Measurements from ENCODE around the gene DCLK2. TPM values are rescaled to one million over a fixed set of nuclear protein-coding genes. Genes with fewer than 3 reads are reported as not detected.

DCLK2 gene
- total RNA-seq, 1 donor from 2014 or later: 34.2 TPM

DNA sequence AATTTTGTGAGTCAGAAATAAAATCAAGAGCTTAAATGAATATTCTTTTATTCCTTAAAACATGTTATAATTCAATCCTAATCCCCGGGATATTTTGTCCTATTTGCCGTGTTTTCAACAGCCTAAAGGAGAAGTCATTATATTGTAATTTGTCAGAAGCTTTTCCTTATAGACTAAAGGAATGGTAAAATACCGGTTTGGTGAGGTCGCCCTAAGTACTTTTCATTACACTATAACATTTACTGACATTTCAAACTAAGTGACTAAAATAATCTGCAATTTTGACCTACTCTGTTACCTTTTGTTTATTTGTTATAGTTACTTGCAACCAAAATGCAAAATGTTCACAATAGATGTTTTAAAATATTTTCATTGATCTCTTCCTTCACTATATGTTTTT is 8.8 kb downstream of the DCLK2 start:
- Histone ChIP-seq H3K9me3 (no peaks in the 10 kb centered on the region), H3K4me1 (peaks cover 3 to 7% of the 10 kb centered on the region in 2 donors), H3K36me3 (no peaks in the 10 kb centered on the region), H3K4me3 (no peak overlapping the region), H3K27me3 (no peaks in the 10 kb centered on the region), H3K27ac (no peak overlapping the region)
- intact Hi-C loops (cut with DNase I): no loop called here
- DNase-seq (ENCODE audit: low spot score in 2 of 2): no peak
- TF ChIP-seq, protein P1, sequence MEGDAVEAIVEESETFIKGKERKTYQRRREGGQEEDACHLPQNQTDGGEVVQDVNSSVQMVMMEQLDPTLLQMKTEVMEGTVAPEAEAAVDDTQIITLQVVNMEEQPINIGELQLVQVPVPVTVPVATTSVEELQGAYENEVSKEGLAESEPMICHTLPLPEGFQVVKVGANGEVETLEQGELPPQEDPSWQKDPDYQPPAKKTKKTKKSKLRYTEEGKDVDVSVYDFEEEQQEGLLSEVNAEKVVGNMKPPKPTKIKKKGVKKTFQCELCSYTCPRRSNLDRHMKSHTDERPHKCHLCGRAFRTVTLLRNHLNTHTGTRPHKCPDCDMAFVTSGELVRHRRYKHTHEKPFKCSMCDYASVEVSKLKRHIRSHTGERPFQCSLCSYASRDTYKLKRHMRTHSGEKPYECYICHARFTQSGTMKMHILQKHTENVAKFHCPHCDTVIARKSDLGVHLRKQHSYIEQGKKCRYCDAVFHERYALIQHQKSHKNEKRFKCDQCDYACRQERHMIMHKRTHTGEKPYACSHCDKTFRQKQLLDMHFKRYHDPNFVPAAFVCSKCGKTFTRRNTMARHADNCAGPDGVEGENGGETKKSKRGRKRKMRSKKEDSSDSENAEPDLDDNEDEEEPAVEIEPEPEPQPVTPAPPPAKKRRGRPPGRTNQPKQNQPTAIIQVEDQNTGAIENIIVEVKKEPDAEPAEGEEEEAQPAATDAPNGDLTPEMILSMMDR (IDR thresholded peaks at IDR 0.05): no peak

DNA sequence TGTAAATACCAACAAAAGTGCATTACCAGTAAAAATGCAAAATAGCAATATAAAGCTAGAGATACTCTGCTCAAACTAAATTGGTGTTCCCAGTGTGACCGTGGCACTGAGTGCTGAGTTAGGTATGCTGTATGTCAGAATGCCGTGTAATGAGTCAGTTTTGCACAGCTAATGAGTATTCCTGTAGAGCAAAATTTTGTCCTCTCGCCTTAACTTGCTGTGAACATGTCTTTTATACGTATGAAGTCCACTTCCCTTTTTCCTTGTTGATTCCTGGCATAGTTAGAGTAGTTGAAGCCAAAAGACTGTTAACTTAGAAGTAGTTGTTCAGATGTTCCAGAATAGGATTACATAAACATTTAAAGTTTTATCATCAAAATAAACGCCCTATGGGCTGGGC is 11.5 kb downstream of the DCLK2 start:
- H3K27me3 ChIP-seq: no peaks in the 10 kb centered on the region
- H3K27ac ChIP-seq: no peak overlapping the region
- intact Hi-C loops (cut with DNase I): no loop called here
- H3K4me3 ChIP-seq: no peak overlapping the region
- H3K4me1 ChIP-seq: peaks cover 0 to 7% of the 10 kb centered on the region in 2 donors
- H3K36me3 ChIP-seq: no peaks in the 10 kb centered on the region
- DNase-seq (ENCODE audit: low spot score in 2 of 2): no peak
- no peaks in the 10 kb centered on the region for H3K9me3 ChIP-seq
- TF ChIP-seq, protein P1 (IDR thresholded peaks at IDR 0.05): no peak

DNA sequence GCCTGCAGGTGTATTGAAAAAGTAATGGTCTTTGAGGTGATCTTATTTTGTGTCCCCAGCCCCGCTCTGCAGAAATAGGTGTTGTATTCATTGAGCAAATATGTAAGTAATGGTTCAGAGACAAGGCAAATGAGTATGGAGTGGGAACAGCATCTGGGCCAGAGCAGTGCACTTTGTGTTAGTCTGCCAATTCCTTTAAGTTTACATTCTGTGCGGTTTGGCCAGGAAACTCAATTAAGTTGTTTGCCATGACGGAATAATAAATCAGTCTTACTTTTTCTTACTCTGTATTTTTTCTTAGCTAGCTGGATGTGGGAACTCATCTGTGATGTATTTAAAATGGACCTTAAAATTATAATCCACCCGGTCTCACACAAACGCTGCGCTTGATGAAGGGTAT is 12.6 kb downstream of the DCLK2 start:
- Histone ChIP-seq H3K9me3 (no peaks in the 10 kb centered on the region), H3K27ac (no peak overlapping the region), H3K27me3 (no peaks in the 10 kb centered on the region), H3K4me1 (peaks cover 0 to 7% of the 10 kb centered on the region in 2 donors), H3K36me3 (no peaks in the 10 kb centered on the region), H3K4me3 (no peak overlapping the region)
- TF ChIP-seq, protein P1 (IDR thresholded peaks at IDR 0.05): no peak
- intact Hi-C loops (cut with DNase I): no loop called here
- no peak for DNase-seq (ENCODE audit: low spot score in 2 of 2)

DNA sequence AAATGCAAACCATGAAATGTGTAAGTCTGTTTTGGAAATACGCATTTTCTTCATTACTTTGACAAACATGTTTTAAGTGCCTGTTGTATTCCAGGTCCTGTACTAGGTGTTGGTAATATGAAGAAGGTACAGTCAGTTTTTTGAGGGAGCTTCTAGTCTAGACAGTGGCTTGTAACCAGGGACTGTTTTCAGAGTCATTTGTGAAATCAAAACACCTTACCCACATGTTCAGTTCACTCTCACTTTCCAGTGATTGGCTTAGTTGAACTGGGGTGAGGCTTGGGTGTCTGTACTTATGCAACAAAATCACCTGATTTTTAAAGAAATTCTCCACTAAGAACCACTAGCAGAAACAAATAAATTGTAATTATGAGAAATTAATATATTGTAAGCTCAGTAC is 16.4 kb downstream of the DCLK2 start:
- no peak for DNase-seq (ENCODE audit: low spot score in 2 of 2)
- H3K4me1 ChIP-seq: peaks cover 0 to 5% of the 10 kb centered on the region in 2 donors
- TF ChIP-seq, protein P1 (IDR thresholded peaks at IDR 0.05): no peak

DNA sequence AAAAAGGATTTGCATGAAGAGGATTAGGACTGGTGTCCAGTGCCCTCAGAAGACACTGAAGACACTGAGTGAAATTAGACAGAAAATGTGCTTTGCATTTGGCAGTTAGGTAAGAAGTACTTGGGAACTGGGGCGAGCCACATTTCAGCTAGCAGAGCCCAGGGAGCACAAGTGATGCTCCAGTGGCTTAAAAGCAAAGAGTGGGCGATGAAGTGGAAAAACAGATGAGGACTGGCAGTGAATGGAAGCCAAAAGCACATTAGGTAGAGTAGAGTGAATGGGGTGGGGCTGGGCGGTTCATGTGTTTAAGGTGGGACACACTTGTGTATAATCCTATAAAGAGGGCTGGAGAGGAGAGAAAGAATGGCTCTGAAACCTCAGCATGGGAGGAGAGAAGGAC is 18.4 kb downstream of the DCLK2 start:
- H3K27ac ChIP-seq: no peak overlapping the region
- intact Hi-C loops (cut with DNase I): no loop called here
- TF ChIP-seq, protein P1 (IDR thresholded peaks at IDR 0.05): no peak

More for the DNA sequence above, 16.4 kb downstream of the DCLK2 start:
- no peaks in the 10 kb centered on the region for H3K27me3 ChIP-seq
- no peaks in the 10 kb centered on the region for H3K9me3 ChIP-seq
- no peaks in the 10 kb centered on the region for H3K36me3 ChIP-seq
- intact Hi-C loops (cut with DNase I): no loop called here
- H3K27ac ChIP-seq: no peak overlapping the region
- H3K4me3 ChIP-seq: no peak overlapping the region

DNA sequence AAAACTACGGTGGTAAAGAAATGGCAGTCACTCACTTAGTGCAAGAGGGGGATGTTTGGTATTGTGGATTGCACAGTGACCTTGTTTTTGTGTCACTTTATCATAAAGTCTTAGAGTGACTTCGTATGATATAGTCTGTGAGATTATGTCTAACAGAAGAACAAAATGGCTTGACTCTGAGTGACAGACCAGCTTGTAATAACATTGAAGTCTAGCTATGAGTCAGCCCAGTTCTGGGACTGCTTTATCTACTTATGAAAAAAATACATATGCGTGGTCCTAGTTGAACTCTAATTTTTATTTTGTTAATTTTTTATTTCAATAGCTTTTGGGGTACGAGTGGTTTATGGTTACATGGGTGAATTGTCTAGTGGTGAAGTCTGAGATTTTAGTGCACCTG is 20.0 kb downstream of the DCLK2 start:
- Histone ChIP-seq H3K36me3 (no peaks in the 10 kb centered on the region), H3K9me3 (no peaks in the 10 kb centered on the region), H3K4me3 (peak overlapping the region in 1 of 2 donors; percentile 22), H3K4me1 (peaks cover 0 to 3% of the 10 kb centered on the region in 2 donors), H3K27me3 (no peaks in the 10 kb centered on the region), H3K27ac (peak overlapping the region; percentile 32 to 72)
- DNase-seq (ENCODE audit: low spot score in 2 of 2): no peak
- intact Hi-C loops (cut with DNase I): loop anchor here (2.0 kb wide), 1 partner anchor 19 kb away; the partner anchor contains the start of gene DCLK2
- TF ChIP-seq, protein P1 (IDR thresholded peaks at IDR 0.05): no peak

More for the DNA sequence above, 18.4 kb downstream of the DCLK2 start:
- peaks cover 0 to 3% of the 10 kb centered on the region in 2 donors for H3K4me1 ChIP-seq
- no peaks in the 10 kb centered on the region for H3K36me3 ChIP-seq
- H3K27me3 ChIP-seq: no peaks in the 10 kb centered on the region
- no peak for DNase-seq (ENCODE audit: low spot score in 2 of 2)
- H3K9me3 ChIP-seq: no peaks in the 10 kb centered on the region
- no peak overlapping the region for H3K4me3 ChIP-seq
